Spleen (tissue), 11 donors: ENCODE measurements around the gene USP32. TPM values are rescaled to one million over a fixed set of nuclear protein-coding genes. Genes with fewer than 3 reads are reported as not detected.

Source experiments
- DNase-seq: peaks from one replicate; pipeline ENCODE4 v3.0.0-alpha.2; 2020
- H3K27ac ChIP-seq, 8 donors: fragments of 200-600 bp; sonication (generic) in 7 of 8; 1 replicate in 4 of 8; 2 replicates in 4 of 8; pipeline versions ENCODE4 v1.5.0 to v1.8.0; 2016 to 2021; ENCODE audit warnings: inconsistent platforms in 4 of 8, mild to moderate bottlenecking in 4 of 8, moderate library complexity in 1 of 8
- H3K27me3 ChIP-seq, 7 donors: fragments of 200-600 bp; sonication (generic) in 6 of 7; replicated peaks in 1 of 7; 1 replicate in 4 of 7; 2 replicates in 3 of 7; pipeline versions ENCODE4 v1.5.0 to v1.8.0; 2016 to 2021; ENCODE audit warnings: inconsistent platforms in 3 of 7, mild to moderate bottlenecking in 1 of 7
- H3K36me3 ChIP-seq, 6 donors: fragments of 200-600 bp; sonication (generic) in 5 of 6; 1 replicate in 4 of 6; 2 replicates in 2 of 6; pipeline versions ENCODE4 v1.5.0 to v1.8.0; 2016 to 2021; ENCODE audit warnings: inconsistent platforms in 2 of 6
- H3K4me1 ChIP-seq, 6 donors: fragments of 200-600 bp; sonication (generic) in 5 of 6; 1 replicate in 3 of 6; 2 replicates in 3 of 6; pipeline versions ENCODE4 v1.5.0 to v1.8.0; 2016 to 2021; ENCODE audit warnings: inconsistent platforms in 3 of 6
- H3K4me3 ChIP-seq, 8 donors: fragments of 200-600 bp; sonication (generic) in 7 of 8; 1 replicate in 4 of 8; 2 replicates in 4 of 8; pipeline versions ENCODE4 v1.5.0 to v1.8.0; 2016 to 2021; ENCODE audit warnings: inconsistent platforms in 4 of 8, mild to moderate bottlenecking in 4 of 8, moderate library complexity in 2 of 8
- H3K9me3 ChIP-seq, 8 donors: fragments of 200-600 bp; sonication (generic) in 7 of 8; 1 replicate in 4 of 8; 2 replicates in 4 of 8; pipeline versions ENCODE4 v1.5.0 to v1.8.0; 2016 to 2021; ENCODE audit warnings: inconsistent platforms in 4 of 8
- CTCF ChIP-seq, 11 experiments: fragments of 200-600 bp in 7 of 11; fragments of 450-650 bp in 4 of 11; sonication (generic) in 4 of 11; IDR thresholded peaks in 8 of 11; conservative IDR thresholded peaks in 3 of 11; 1 replicate in 7 of 11; 2 replicates in 4 of 11; pipeline versions ENCODE4 v1.4.0 to v1.8.0; 2016 to 2021; ENCODE audit warnings: antibody characterized with exemption in 11 of 11, inconsistent platforms in 4 of 11, mild to moderate bottlenecking in 1 of 11
- POLR2A ChIP-seq, 3 donors: fragments of 450-650 bp; IDR thresholded peaks; one replicate each; pipeline ENCODE4 v1.5.1; 2017; ENCODE audit warnings: antibody characterized with exemption in 3 of 3, mild to moderate bottlenecking in 1 of 3
- POLR2AphosphoS5 ChIP-seq, 3 donors: sonication (generic); formaldehyde crosslinking; IDR thresholded peaks; one replicate each; pipeline ENCODE4 v1.5.1; 2017; ENCODE audit warnings: antibody characterized with exemption in 3 of 3
- WGBS, 5 donors: extraction: QIAGEN DNeasy Blood & Tissue Kit in 3 of 5; methylation state at CpG; one replicate each; pipeline versions ENCODE4 v1.1.5 to v1.1.7; 2013 to 2018; 5-methylcytosine and 5-hydroxymethylcytosine counted together
- intact Hi-C: fragments of 100-400 bp; cut with DNase I; formaldehyde crosslinking; loops from one replicate; pipeline ENCODE4 v1.15.0; 2023; ENCODE audit warnings: low total_unique reads
- polyA plus RNA-seq, 3 donors: library from polyadenylated mRNA; stranded (reverse); fragments of 200-250 nt; gene quantifications; one replicate each; pipeline ENCODE4 v1.2.1, GENCODE V29; 2013
- total RNA-seq, 7 donors: library from RNA; depleted of rRNA in 3 of 7; stranded (reverse); fragments of >200 nt in 3 of 7; fragmentation: NEBNext Ultra II Directional in 4 of 7; extraction: Animal tissue kit (Norgen Biotek cat#: 25700) in 4 of 7; gene quantifications; one replicate each; pipeline versions ENCODE4 v1.1.0 to v1.2.1, GENCODE V29; 2016 to 2021
- donor health status: healthy with polysubstance abuse.
- donor health status: DM: no; HTN: no; CAD: no; lungs with moderate emphysema.
- donor health status: DM: no; HTN: no; CAD: no.
- donor health status: Bipolar disorder and iron deficiency.
- donor health status: healthy.
- donor health status: DM: no; HTN: no; CAD: no.
- donor health status: DM: yes; HTN: yes; CAD: no.

USP32 gene
- total and polyA plus RNA-seq, 10 donors: 7.3 to 115 (median 79.8) TPM

- Histone ChIP-seq H3K36me3 (peaks cover 0 to 54% (median 4%) of the 10 kb centered on the region in 6 donors), H3K4me3 (no peak overlapping the region), H3K4me1 (no peaks in the 10 kb centered on the region), H3K9me3 (no peaks in the 10 kb centered on the region), H3K27me3 (no peaks in the 10 kb centered on the region), H3K27ac (no peak overlapping the region)
- WGBS, 5 donors: 92 to 100% (median 97%) methylated on average over 3 of the region's 3 CpGs
- intact Hi-C loops: no loop called here
- DNase-seq: no peak
- TF ChIP-seq CTCF (IDR thresholded peaks at IDR 0.05 in 8 of 11, conservative IDR thresholded peaks at IDR 0.05 in 3 of 11): no peak
These were observed 98.2 kb downstream of the USP32 start for GRCh38 chr17:60293580-60294335.

GRCh38 chr17:60292697-60293096 is 99.2 kb downstream of the USP32 start:
- TF ChIP-seq POLR2A (IDR thresholded peaks at IDR 0.05) (no peak), CTCF (IDR thresholded peaks at IDR 0.05 in 8 of 11, conservative IDR thresholded peaks at IDR 0.05 in 3 of 11) (no peak), POLR2AphosphoS5 (IDR thresholded peaks at IDR 0.05) (no peak)
- intact Hi-C loops: no loop called here
- Histone ChIP-seq H3K27me3 (no peaks in the 10 kb centered on the region), H3K4me1 (no peaks in the 10 kb centered on the region), H3K27ac (no peak overlapping the region), H3K4me3 (no peak overlapping the region), H3K36me3 (peaks cover 0 to 60% (median 12%) of the 10 kb centered on the region in 6 donors), H3K9me3 (no peaks in the 10 kb centered on the region)
- WGBS, 5 donors: 98 to 100% (median 100%) methylated on average over 1 of the region's 1 CpG
- DNase-seq: no peak

DNA sequence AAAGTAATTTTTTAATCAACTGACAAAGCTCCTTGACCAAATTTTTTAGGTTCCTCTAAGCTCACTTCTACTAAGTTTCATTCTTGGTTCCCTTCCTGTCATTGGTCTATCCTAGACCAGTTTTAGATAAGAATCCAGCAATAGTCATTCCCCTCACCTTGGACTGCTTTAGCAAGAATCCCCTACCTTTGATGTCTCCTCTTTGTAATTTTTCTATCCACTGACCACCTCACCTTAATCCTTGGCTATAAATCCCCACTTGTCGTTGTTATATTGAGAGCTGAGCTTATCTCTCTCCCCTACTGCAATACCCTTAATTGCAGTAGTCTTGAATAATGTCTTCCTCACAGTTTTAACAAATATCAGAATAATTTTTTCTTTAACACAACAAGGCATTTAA is 107.2 kb downstream of the USP32 start:
- Histone ChIP-seq H3K9me3 (no peaks in the 10 kb centered on the region), H3K4me1 (peaks cover 0 to 10% (median 0%) of the 10 kb centered on the region in 6 donors), H3K27ac (no peak overlapping the region), H3K4me3 (no peak overlapping the region), H3K27me3 (no peaks in the 10 kb centered on the region), H3K36me3 (peaks cover 0 to 73% (median 22%) of the 10 kb centered on the region in 6 donors)
- intact Hi-C loops: no loop called here
- no peak for TF ChIP-seq POLR2A (IDR thresholded peaks at IDR 0.05)
- TF ChIP-seq POLR2AphosphoS5 (IDR thresholded peaks at IDR 0.05): no peak
- TF ChIP-seq CTCF (IDR thresholded peaks at IDR 0.05 in 8 of 11, conservative IDR thresholded peaks at IDR 0.05 in 3 of 11): no peak
- no peak for DNase-seq
- 83 to 96% (median 94%) methylated on average over 1 of the region's 1 CpG for WGBS, 5 donors

GRCh38 chr17:60283816-60284215 is 108.1 kb downstream of the USP32 start:
- Histone ChIP-seq H3K4me3 (no peak overlapping the region), H3K36me3 (peaks cover 0 to 64% (median 22%) of the 10 kb centered on the region in 6 donors), H3K27ac (no peak overlapping the region), H3K9me3 (no peaks in the 10 kb centered on the region), H3K27me3 (no peaks in the 10 kb centered on the region), H3K4me1 (peaks cover 0 to 10% (median 0%) of the 10 kb centered on the region in 6 donors)
- DNase-seq: no peak
- intact Hi-C loops: no loop called here
- 81 to 96% (median 86%) methylated on average over 3 of the region's 3 CpGs for WGBS, 5 donors
- TF ChIP-seq POLR2AphosphoS5 (IDR thresholded peaks at IDR 0.05): no peak
- TF ChIP-seq CTCF (IDR thresholded peaks at IDR 0.05 in 8 of 11, conservative IDR thresholded peaks at IDR 0.05 in 3 of 11): no peak
- no peak for TF ChIP-seq POLR2A (IDR thresholded peaks at IDR 0.05)
